ENCODE results near the gene PSG4.
"Not testable (repeated sequence)": the region's sequence is repeated elsewhere in the genome, so short reads cannot be mapped to it uniquely, and the experiment has no call there.

Gene PSG4

DNA sequence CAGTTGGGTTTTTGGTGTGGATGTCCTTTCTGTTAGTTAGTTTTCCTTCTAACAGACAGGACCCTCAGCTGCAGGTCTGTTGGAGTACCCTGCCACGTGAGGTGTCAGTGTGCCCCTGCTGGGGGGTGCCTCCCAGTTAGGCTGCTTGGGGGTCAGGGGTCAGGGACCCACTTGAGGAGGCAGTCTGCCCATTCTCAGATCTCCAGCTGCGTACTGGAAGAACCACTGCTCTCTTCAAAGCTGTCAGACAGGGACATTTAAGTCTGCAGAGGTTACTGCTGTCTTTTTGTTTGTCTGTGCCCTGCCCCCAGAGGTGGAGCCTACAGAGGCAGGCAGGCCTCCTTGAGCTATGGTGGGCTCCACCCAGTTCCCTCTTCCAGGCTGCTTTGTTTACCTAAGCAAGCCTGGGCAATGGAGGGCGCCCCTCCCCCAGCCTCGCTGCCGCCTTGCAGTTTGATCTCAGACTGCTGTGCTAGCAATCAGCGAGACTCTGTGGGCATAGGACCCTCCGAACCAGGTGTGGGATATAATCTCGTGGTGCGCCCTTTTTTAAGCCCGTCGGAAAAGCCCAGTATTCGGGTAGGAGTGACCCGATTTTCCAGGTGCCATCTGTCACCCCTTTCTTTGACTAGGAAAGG is 41.9 kb upstream of the PSG4 start:
- not testable (repeated sequence) for H2AK5ac ChIP-seq (ENCODE audit: low read length, severe bottlenecking); H3K27me3 ChIP-seq (ENCODE audit: control insufficient read depth in 1 of 2, insufficient read depth in 1 of 2, low read length in 2 of 2); H2BK5ac ChIP-seq (ENCODE audit: low read depth, low read length, poor library complexity, severe bottlenecking); H3K4me3 ChIP-seq (ENCODE audit: insufficient read depth in 1 of 2, low read depth in 1 of 2, low read length in 2 of 2); H3K18ac ChIP-seq (ENCODE audit: low read depth in 1 of 2, low read length in 2 of 2); H3K27ac ChIP-seq (ENCODE audit: low read length, poor library complexity, severe bottlenecking); DNase-seq; H3K4me1 ChIP-seq (ENCODE audit: control insufficient read depth, insufficient read depth, low read depth, low read length); H3K79me1 ChIP-seq (replicated peaks; ENCODE audit: low read length, poor library complexity, severe bottlenecking); H3K9ac ChIP-seq (ENCODE audit: low read length); H3K4me2 ChIP-seq (ENCODE audit: low read length, poor library complexity, severe bottlenecking); H3K4ac ChIP-seq (ENCODE audit: low read depth in 1 of 2, low read length in 2 of 2); H2BK12ac ChIP-seq (ENCODE audit: low read length in 2 of 2); H2BK15ac ChIP-seq (ENCODE audit: low read depth, poor library complexity, severe bottlenecking); H2AFZ ChIP-seq (ENCODE audit: low read depth, low read length); H4K8ac ChIP-seq (ENCODE audit: low read length); H3K14ac ChIP-seq (ENCODE audit: low read length in 2 of 2); H4K91ac ChIP-seq (ENCODE audit: low read length); H3K9me3 ChIP-seq (ENCODE audit: control insufficient read depth, low read length); H3K23ac ChIP-seq (ENCODE audit: low read length in 2 of 2); H3K36me3 ChIP-seq (ENCODE audit: control insufficient read depth in 1 of 2, insufficient read depth in 2 of 2, low read depth in 1 of 2, low read length in 2 of 2); H2BK120ac ChIP-seq (ENCODE audit: low read depth, low read length)
- WGBS: 81% methylated on average over 11 of the region's 13 CpGs

GRCh38 chr19:43245848-43246247 is 40.4 kb upstream of the PSG4 start:
- not testable (repeated sequence) for H2BK120ac ChIP-seq (ENCODE audit: low read depth, low read length); H2BK5ac ChIP-seq (ENCODE audit: low read depth, low read length, poor library complexity, severe bottlenecking); H3K79me1 ChIP-seq (replicated peaks; ENCODE audit: low read length, poor library complexity, severe bottlenecking); H3K36me3 ChIP-seq (ENCODE audit: control insufficient read depth in 1 of 2, insufficient read depth in 2 of 2, low read depth in 1 of 2, low read length in 2 of 2); DNase-seq; H3K9me3 ChIP-seq (ENCODE audit: control insufficient read depth, low read length); H3K23ac ChIP-seq (ENCODE audit: low read length in 2 of 2); H3K14ac ChIP-seq (ENCODE audit: low read length in 2 of 2); H3K4me2 ChIP-seq (ENCODE audit: low read length, poor library complexity, severe bottlenecking); H2AFZ ChIP-seq (ENCODE audit: low read depth, low read length); H3K9ac ChIP-seq (ENCODE audit: low read length); H3K4me3 ChIP-seq (ENCODE audit: insufficient read depth in 1 of 2, low read depth in 1 of 2, low read length in 2 of 2); H4K8ac ChIP-seq (ENCODE audit: low read length); H3K18ac ChIP-seq (ENCODE audit: low read depth in 1 of 2, low read length in 2 of 2); H2BK12ac ChIP-seq (ENCODE audit: low read length in 2 of 2); H3K27me3 ChIP-seq (ENCODE audit: control insufficient read depth in 1 of 2, insufficient read depth in 1 of 2, low read length in 2 of 2); H3K4me1 ChIP-seq (ENCODE audit: control insufficient read depth, insufficient read depth, low read depth, low read length); H2BK15ac ChIP-seq (ENCODE audit: low read depth, poor library complexity, severe bottlenecking); H4K91ac ChIP-seq (ENCODE audit: low read length); H3K4ac ChIP-seq (ENCODE audit: low read depth in 1 of 2, low read length in 2 of 2); H3K27ac ChIP-seq (ENCODE audit: low read length, poor library complexity, severe bottlenecking); H2AK5ac ChIP-seq (ENCODE audit: low read length, severe bottlenecking)
- WGBS: no CpG with 5 or more reads among the region's 3 CpGs

- H3K4ac ChIP-seq (ENCODE audit: low read depth in 1 of 2, low read length in 2 of 2); H3K14ac ChIP-seq (ENCODE audit: low read length in 2 of 2); H4K8ac ChIP-seq (ENCODE audit: low read length); H2BK120ac ChIP-seq (ENCODE audit: low read depth, low read length); H2BK12ac ChIP-seq (ENCODE audit: low read length in 2 of 2); H3K4me2 ChIP-seq (ENCODE audit: low read length, poor library complexity, severe bottlenecking); H3K23ac ChIP-seq (ENCODE audit: low read length in 2 of 2); H3K79me1 ChIP-seq (replicated peaks; ENCODE audit: low read length, poor library complexity, severe bottlenecking); H2AFZ ChIP-seq (ENCODE audit: low read depth, low read length); DNase-seq; H2BK15ac ChIP-seq (ENCODE audit: low read depth, poor library complexity, severe bottlenecking); H4K91ac ChIP-seq (ENCODE audit: low read length); H3K9ac ChIP-seq (ENCODE audit: low read length); H2BK5ac ChIP-seq (ENCODE audit: low read depth, low read length, poor library complexity, severe bottlenecking); H3K27ac ChIP-seq (ENCODE audit: low read length, poor library complexity, severe bottlenecking); H3K9me3 ChIP-seq (ENCODE audit: control insufficient read depth, low read length); H3K27me3 ChIP-seq (ENCODE audit: control insufficient read depth in 1 of 2, insufficient read depth in 1 of 2, low read length in 2 of 2); H3K36me3 ChIP-seq (ENCODE audit: control insufficient read depth in 1 of 2, insufficient read depth in 2 of 2, low read depth in 1 of 2, low read length in 2 of 2); H3K18ac ChIP-seq (ENCODE audit: low read depth in 1 of 2, low read length in 2 of 2); H2AK5ac ChIP-seq (ENCODE audit: low read length, severe bottlenecking); H3K4me1 ChIP-seq (ENCODE audit: control insufficient read depth, insufficient read depth, low read depth, low read length); H3K4me3 ChIP-seq (ENCODE audit: insufficient read depth in 1 of 2, low read depth in 1 of 2, low read length in 2 of 2): not testable (repeated sequence)
- no CpG with 5 or more reads among the region's 2 CpGs for WGBS
These were observed 36.8 kb upstream of the PSG4 start for GRCh38 chr19:43242211-43242610.

DNA sequence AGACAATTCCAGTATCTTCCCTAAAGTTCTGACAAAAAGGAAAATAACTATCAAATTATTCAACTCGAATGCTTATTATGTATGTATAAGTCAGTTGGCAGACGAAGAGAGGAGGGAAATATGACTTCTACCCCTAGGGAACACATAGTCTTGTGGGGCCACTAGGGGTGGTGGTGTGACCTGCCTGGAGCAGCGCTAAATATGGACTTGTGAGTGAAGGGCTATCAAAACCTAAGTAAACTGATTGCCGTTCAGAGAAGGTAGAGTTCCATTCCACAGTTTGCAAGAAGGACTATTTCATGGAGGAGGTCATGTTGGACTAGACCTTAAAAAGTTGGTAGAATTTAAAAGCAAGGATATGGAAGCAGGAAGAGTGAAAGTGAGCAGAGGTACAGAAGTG is 32.8 kb upstream of the PSG4 start:
- not testable (repeated sequence) for H3K4me3 ChIP-seq (ENCODE audit: insufficient read depth in 1 of 2, low read depth in 1 of 2, low read length in 2 of 2); H2BK120ac ChIP-seq (ENCODE audit: low read depth, low read length); H2BK15ac ChIP-seq (ENCODE audit: low read depth, poor library complexity, severe bottlenecking); H3K23ac ChIP-seq (ENCODE audit: low read length in 2 of 2); H3K79me1 ChIP-seq (replicated peaks; ENCODE audit: low read length, poor library complexity, severe bottlenecking); H3K9ac ChIP-seq (ENCODE audit: low read length); H3K4me2 ChIP-seq (ENCODE audit: low read length, poor library complexity, severe bottlenecking); H2AFZ ChIP-seq (ENCODE audit: low read depth, low read length); H2BK5ac ChIP-seq (ENCODE audit: low read depth, low read length, poor library complexity, severe bottlenecking); H3K36me3 ChIP-seq (ENCODE audit: control insufficient read depth in 1 of 2, insufficient read depth in 2 of 2, low read depth in 1 of 2, low read length in 2 of 2); H2AK5ac ChIP-seq (ENCODE audit: low read length, severe bottlenecking); H3K14ac ChIP-seq (ENCODE audit: low read length in 2 of 2); H4K8ac ChIP-seq (ENCODE audit: low read length); H3K27me3 ChIP-seq (ENCODE audit: control insufficient read depth in 1 of 2, insufficient read depth in 1 of 2, low read length in 2 of 2); H3K4ac ChIP-seq (ENCODE audit: low read depth in 1 of 2, low read length in 2 of 2); H2BK12ac ChIP-seq (ENCODE audit: low read length in 2 of 2); H3K27ac ChIP-seq (ENCODE audit: low read length, poor library complexity, severe bottlenecking); H3K18ac ChIP-seq (ENCODE audit: low read depth in 1 of 2, low read length in 2 of 2); H3K4me1 ChIP-seq (ENCODE audit: control insufficient read depth, insufficient read depth, low read depth, low read length); DNase-seq; H3K9me3 ChIP-seq (ENCODE audit: control insufficient read depth, low read length); H4K91ac ChIP-seq (ENCODE audit: low read length)
- WGBS: 57% methylated on average over 3 of the region's 4 CpGs

Data from mesenchymal stem cell (in vitro differentiated cells and primary cell).